ENCODE data around the gene CDK6.

DNA sequence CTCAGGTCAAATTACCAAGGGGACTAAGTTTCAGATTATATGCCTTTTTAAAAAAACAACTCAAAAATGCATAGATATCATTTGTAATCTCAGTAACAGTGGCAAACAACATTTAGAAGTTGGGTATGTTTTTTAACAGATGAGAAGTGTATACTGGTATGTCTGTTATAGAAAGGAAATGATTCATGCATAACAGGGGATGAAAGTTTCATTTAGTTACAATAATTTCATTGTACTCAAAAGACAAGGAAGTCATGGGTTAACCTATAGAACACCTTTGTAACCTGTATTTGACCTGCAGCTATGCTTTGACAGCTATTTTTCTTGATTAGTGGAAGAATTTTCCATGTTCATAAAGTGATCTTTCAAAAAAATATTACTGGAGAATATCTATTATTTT lies 210.8 kb downstream of the CDK6 start:
- TF ChIP-seq, protein P1, sequence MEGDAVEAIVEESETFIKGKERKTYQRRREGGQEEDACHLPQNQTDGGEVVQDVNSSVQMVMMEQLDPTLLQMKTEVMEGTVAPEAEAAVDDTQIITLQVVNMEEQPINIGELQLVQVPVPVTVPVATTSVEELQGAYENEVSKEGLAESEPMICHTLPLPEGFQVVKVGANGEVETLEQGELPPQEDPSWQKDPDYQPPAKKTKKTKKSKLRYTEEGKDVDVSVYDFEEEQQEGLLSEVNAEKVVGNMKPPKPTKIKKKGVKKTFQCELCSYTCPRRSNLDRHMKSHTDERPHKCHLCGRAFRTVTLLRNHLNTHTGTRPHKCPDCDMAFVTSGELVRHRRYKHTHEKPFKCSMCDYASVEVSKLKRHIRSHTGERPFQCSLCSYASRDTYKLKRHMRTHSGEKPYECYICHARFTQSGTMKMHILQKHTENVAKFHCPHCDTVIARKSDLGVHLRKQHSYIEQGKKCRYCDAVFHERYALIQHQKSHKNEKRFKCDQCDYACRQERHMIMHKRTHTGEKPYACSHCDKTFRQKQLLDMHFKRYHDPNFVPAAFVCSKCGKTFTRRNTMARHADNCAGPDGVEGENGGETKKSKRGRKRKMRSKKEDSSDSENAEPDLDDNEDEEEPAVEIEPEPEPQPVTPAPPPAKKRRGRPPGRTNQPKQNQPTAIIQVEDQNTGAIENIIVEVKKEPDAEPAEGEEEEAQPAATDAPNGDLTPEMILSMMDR (IDR thresholded peaks at IDR 0.05) = no peak
- no peak for TF ChIP-seq POLR2A (IDR thresholded peaks at IDR 0.05)

Data from right lobe of liver (tissue), 4 donors.